CD4-positive, alpha-beta T cell treated with Interleukin-10 for 1 hour (primary cell): Measurements from ENCODE around the gene LIPE.

Source experiments
- DNase-seq: peaks from one replicate; pipeline ENCODE4 v3.0.0-alpha.2; 2020

Gene LIPE

GRCh38 chr19:42378225-42379215 lies 48.7 kb downstream of the LIPE start:
- no peak for DNase-seq

DNA sequence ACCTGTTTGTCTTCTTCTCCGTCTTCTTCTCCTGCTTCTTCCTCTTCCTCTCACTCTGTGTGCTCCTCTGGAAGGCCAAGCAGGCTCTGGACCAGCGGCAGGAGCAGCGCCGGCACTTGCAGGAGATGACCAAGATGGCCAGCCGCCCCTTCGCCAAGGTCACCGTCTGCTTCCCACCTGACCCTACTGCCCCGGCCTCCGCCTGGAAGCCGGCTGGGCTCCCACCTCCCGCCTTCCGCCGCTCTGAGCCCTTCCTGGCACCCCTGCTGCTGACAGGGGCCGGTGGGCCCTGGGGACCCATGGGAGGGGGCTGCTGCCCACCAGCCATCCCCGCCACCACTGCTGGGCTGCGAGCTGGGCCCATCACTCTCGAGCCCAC lies 51.0 kb downstream of the LIPE start:
- DNase-seq = no peak

- no peak for DNase-seq
Observed at GRCh38 chr19:42375415-42376176, 51.6 kb downstream of the LIPE start.

DNA sequence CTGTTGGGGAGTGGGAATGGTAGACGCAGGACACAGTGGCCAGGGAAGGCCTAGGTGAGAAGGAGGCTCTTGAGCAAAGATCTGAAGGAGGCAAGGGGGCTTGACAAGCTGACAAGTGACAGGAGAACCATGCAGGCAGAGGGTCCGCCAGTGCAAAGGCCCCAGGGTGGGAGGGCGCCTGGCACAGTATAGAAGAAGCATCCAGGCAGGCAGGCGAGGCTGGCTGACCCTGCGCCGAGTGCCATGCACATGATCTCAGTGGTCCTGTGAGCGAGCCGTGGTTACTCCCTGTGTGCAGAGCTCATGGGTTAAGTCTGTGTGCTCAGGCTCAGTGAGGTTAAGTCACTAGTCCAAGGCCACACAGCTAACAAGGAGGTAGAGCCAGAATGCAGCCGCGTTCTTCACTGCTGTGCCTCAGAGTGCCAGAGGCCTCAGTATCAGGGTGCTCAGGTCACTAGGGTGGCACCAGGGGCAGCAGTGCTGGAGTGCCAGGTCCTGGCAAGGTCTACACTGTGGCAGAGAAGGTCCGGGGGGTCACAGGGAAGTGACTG lies 52.3 kb downstream of the LIPE start:
- no peak for DNase-seq

- no peak for DNase-seq
Observed at GRCh38 chr19:42370626-42371175, 56.5 kb downstream of the LIPE start.

GRCh38 chr19:42370068-42370520 lies 57.1 kb downstream of the LIPE start:
- no peak for DNase-seq

DNA sequence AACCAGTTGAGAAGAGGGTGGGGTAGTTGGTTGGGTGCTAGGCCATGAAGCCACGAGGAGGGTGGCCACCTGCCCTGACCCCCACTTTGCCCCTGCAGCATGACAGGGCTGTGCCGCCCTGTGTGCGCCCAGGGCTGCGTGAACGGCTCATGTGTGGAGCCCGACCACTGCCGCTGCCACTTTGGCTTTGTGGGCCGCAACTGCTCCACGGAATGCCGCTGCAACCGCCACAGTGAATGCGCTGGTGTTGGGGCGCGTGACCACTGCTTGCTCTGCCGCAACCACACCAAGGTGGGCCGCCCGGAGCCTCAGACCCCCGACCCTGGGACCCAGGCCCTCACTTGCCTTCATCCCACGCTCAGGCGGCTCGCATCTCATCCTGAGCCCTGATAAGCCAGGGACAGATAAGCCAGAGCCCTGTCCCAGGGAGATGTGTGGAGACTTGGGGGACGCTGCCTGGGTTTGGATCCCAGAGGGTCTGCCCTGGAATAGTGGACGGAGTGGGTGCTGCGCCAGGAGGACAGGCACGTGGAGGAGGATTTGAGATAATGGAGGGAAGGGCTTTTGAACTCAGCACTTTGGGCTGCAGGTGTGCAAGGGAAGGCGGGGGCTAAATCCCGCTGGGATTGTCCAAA lies 57.6 kb downstream of the LIPE start:
- no peak for DNase-seq

DNA sequence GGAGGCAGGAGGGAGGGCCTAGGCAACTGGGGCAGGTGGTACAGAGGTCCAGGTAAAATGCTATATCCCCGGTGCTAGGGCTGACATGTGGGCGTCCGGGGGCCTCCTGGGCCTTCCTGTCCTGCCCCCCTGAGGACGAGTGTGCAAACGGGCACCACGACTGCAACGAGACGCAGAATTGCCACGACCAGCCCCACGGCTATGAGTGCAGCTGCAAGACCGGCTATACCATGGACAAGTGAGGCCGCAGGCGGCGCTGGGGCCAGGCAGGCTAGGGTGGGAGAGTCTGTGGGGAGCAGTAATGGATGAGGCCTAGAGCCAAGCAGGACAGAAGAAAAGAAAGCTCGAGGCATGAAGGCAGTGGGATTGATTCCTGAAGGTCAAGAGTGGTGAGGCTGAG lies 58.4 kb downstream of the LIPE start:
- no peak for DNase-seq

DNA sequence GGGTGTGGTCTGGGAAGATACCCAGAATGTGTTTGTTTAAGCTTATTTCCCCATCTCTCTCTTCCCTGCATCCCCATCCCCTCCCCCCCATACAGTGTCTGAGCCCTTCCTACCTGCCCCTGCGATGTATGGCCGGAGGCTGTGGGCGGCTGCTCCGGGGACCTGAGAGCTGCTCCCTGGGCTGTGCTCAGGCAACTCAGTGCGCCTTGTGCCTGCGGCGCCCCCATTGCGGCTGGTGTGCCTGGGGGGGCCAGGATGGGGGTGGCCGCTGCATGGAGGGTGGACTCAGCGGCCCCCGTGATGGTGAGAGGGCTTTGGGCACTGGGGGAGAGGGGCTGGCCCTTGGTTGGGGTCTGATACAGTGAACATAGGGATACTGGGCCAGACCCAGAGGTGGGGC lies 58.8 kb downstream of the LIPE start:
- DNase-seq = no peak

DNA sequence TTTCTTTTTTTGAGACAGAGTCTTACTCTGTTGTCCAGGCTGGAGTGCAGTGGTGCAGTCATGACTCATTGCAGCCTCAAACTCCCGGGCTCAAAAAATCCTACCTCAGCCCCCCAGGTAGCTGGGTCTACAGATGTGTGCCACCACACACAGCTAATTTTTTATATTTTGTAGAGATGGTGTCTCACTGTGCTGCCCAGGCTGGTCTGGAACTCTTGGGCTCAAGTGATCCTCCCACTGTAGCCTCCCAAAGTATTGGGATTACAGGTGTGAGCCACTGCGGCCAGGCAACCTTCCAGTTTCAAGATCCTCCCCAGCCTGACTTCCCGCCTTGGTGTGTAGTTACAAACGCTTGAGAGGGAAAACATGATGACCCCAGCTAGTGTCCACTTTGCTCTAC lies 59.3 kb downstream of the LIPE start:
- DNase-seq = no peak

DNA sequence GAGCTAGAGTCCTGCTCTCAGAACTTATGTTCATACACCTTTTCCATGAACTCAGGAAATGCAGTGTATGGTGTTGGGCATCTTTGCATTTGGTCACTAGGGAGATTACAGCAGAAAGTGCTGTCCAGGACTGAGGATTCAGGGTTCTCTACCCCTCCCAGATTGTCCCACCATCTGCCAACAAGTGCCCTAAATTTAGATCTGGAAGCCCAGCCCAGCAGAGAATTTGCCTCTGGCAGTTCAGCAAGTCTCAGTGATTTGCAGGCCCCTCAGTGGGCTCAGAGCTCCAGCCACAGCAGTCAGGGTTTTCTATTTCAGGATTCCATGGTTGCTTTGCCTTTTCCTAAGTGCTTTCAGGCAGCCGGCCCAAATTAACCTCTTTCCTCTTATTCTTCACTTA lies 60.5 kb downstream of the LIPE start:
- DNase-seq = no peak

- no peak for DNase-seq
Observed at GRCh38 chr19:42363614-42364346, 63.4 kb downstream of the LIPE start.

DNA sequence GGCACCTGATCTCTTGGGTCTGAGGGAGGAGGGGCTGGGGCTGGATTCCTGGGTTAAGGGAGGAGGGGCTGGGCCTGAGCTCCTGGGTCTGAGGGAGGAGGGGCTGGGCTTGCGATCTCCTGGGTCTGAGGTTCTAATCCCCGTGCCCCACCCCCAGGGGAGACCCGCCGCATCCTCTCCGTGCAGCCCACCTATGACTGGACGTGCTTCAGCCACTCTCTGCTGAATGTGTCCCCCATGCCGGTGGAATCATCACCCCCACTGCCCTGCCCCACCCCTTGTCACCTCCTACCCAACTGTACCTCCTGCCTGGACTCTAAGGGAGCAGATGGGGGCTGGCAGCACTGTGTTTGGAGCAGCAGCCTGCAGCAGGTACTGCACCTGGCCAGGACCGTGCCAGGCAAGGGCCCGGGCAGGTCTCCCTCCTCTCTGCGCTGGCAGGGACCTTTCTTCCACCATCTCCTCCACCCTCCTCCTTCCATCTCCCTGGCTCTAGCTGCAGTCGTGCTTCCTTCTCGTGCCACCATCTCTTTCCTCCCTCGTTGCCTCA lies 64.2 kb downstream of the LIPE start:
- DNase-seq = no peak

GRCh38 chr19:42362342-42362741 lies 64.8 kb downstream of the LIPE start:
- DNase-seq = no peak

GRCh38 chr19:42361545-42361910 lies 65.7 kb downstream of the LIPE start:
- no peak for DNase-seq

DNA sequence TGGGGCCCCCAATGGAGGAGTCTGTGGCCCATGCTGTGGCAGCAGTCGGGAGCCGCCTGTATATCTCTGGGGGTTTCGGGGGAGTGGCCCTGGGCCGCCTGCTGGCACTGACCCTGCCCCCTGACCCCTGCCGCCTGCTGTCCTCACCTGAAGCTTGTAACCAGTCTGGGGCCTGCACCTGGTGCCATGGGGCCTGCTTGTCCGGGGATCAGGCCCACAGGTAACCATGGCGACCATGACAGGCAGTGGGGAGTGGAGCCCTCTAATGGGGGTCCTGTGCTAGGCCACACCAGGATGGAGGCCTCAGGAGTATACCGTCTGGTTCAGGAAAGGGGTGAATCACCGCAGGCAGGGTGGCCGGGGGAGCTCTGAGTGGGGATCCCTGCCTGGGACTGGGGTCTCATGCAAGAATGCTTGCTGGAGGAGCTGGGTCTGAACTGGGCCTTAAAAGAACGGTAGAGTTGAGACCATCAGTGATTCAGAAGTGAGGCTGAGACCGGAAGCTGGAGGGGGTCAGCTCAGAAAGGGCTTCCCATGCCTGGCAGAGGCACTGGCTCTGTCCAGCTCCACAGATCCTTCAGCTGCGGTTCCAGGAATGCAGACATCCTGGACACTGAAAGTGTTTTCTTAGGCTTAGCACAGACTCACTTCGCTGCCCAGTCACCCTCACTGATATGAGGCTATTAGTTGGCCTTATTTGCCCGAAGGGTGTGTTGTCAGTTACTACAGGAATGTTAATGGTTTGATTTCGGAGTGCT lies 66.2 kb downstream of the LIPE start:
- DNase-seq = no peak

GRCh38 chr19:42357290-42357689 lies 69.9 kb downstream of the LIPE start:
- DNase-seq = no peak

DNA sequence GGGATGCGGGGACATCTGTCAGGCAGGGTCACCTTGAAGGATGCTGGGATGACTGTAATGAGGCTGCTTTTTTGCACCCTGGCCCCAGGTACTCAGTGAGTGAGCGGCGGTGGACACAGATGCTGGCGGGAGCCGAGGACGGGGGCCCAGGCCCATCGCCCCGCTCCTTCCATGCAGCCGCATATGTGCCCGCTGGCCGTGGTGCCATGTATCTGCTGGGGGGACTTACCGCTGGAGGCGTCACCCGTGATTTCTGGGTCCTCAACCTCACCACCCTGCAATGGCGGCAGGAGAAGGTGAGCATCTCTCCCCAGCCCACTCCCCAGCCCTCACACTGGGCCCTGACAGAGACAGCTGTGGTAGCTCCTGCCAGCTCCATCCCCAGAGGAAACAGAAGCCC lies 70.5 kb downstream of the LIPE start:
- no peak for DNase-seq

DNA sequence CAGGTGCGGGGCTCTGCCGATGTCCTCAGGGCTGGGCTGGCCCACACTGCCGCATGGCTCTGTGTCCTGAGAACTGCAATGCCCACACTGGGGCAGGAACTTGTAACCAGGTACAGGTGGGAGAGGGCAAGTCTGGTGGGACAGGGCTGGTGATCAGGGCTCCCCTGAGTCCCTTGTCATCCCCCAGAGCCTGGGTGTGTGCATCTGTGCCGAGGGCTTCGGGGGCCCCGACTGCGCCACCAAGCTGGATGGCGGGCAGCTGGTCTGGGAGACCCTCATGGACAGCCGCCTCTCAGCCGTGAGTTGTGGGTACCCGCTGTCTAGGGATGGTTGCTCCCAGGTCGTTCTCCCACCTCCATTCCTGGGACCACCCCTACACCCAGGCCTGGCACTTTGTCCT lies 71.3 kb downstream of the LIPE start:
- no peak for DNase-seq

- no peak for DNase-seq
Observed at GRCh38 chr19:42353341-42354015, 73.7 kb downstream of the LIPE start.
